OCI-LY3 (cell line): ENCODE results near the gene RNF166.

Source experiments
- H2AFZ ChIP-seq: fragments of 200-600, 300-600 bp; shearing (Covaris generic); 2 replicates; pipeline ENCODE4 v1.6.0; 2014; ENCODE audit warnings: antibody characterized with exemption, low read depth, low read length
- H3K27ac ChIP-seq: fragments of 200-600, 300-600 bp; sonication (generic); 2 replicates; pipeline ENCODE4 v1.5.1; 2014; ENCODE audit warnings: mild to moderate bottlenecking, low read length, moderate library complexity, mixed read lengths
- H3K27me3 ChIP-seq: fragments of 200-600, 300-600 bp; sonication (generic); 2 replicates; pipeline ENCODE4 v1.6.1; 2014; ENCODE audit warnings: low read depth, low read length, mixed read lengths
- H3K36me3 ChIP-seq: fragments of 200-600, 300-600 bp; sonication (generic); replicated peaks from 2 replicates; pipeline ENCODE3; 2014; ENCODE audit warnings: low read depth, low read length, mixed read lengths
- H3K4me1 ChIP-seq: fragments of 300-600, 200-600 bp; sonication (generic); 2 replicates; pipeline ENCODE4 v1.6.1; 2014; ENCODE audit warnings: low read length, mixed read lengths
- H3K4me2 ChIP-seq: fragments of 200-600, 300-600 bp; sonication (generic); 2 replicates; pipeline ENCODE4 v1.6.1; 2014; ENCODE audit warnings: low read length, mixed read lengths
- H3K4me3 ChIP-seq: fragments of 300-600, 200-600 bp; sonication (generic); 2 replicates; pipeline ENCODE4 v1.5.1; 2014; ENCODE audit warnings: antibody characterized with exemption, mild to moderate bottlenecking, low read length, moderate library complexity
- H3K79me2 ChIP-seq: fragments of 300-600, 200-600 bp; shearing (Covaris generic); 2 replicates; pipeline ENCODE4 v1.6.1; 2014; ENCODE audit warnings: mild to moderate bottlenecking, low read length, mixed read lengths
- H3K9ac ChIP-seq: fragments of 300-600, 200-600 bp; shearing (Covaris generic); 2 replicates; pipeline ENCODE4 v1.6.0; 2014; ENCODE audit warnings: mild to moderate bottlenecking, low read length, moderate library complexity
- H3K9me3 ChIP-seq: fragments of 200-600, 300-600 bp; shearing (Covaris generic); 2 replicates; pipeline ENCODE4 v1.6.1; 2014; ENCODE audit warnings: low read length, mixed read lengths; ENCODE audit not compliant: insufficient read depth
- H4K20me1 ChIP-seq: fragments of 200-600, 300-600 bp; sonication (generic); 2 replicates; pipeline ENCODE4 v1.6.1; 2016; ENCODE audit warnings: low read length, mixed read lengths; ENCODE audit not compliant: insufficient read depth
- EZH2phosphoT487 ChIP-seq: fragments of 200-600 bp; shearing (Covaris generic); IDR thresholded peaks from 2 replicates; pipeline ENCODE4 v1.6.1; 2018; ENCODE audit warnings: antibody characterized with exemption, mixed run types, low read depth
- TF ChIP-seq, protein P1 (sequence below): fragments of 200-600, 300-600 bp; sonication (generic); IDR thresholded peaks from 2 replicates; pipeline ENCODE4 v1.5.1; 2014; ENCODE audit warnings: antibody characterized with exemption, low read length, low read depth

RNF166 gene

DNA sequence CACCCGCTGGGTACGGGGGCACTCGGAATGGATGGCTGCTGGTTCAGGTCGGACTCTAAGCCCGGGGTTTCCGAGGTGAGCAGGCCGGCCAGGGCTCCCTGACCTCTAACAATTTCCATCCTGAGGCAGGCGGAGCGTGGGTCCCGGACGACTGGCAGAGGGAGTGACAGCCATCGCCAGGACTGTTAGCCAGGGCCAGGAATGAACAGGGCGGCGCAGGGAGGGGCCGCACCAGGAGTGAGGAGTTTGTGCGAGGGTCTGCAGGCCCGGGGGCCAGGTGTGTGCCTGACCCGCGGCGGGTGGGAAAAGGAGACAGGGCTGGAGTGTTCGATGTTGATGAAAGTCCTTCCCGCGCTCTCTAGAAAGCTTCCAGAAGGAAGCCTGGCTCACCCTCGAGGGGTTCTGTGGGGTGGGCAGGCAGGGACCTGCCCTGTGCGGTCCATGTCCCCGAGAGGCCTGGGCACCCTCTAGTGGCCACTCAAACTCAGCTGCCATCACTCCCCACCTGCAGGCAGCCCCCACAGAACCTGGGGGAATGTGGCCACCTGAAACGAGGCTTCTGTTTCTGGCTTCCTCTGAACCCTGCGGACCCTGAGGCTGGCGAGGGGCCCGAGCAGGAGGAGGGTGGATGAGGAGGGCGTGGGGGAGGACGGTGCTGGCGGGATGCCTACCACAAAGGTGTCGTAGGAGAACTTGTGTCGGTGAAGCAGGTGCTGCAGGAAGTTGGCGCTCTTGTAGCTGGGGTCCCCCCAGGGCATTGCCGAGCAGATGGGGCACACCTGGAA lies 8.2 kb downstream of the RNF166 start:
- TF ChIP-seq EZH2phosphoT487, result no peak
- TF ChIP-seq, protein P1, sequence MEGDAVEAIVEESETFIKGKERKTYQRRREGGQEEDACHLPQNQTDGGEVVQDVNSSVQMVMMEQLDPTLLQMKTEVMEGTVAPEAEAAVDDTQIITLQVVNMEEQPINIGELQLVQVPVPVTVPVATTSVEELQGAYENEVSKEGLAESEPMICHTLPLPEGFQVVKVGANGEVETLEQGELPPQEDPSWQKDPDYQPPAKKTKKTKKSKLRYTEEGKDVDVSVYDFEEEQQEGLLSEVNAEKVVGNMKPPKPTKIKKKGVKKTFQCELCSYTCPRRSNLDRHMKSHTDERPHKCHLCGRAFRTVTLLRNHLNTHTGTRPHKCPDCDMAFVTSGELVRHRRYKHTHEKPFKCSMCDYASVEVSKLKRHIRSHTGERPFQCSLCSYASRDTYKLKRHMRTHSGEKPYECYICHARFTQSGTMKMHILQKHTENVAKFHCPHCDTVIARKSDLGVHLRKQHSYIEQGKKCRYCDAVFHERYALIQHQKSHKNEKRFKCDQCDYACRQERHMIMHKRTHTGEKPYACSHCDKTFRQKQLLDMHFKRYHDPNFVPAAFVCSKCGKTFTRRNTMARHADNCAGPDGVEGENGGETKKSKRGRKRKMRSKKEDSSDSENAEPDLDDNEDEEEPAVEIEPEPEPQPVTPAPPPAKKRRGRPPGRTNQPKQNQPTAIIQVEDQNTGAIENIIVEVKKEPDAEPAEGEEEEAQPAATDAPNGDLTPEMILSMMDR, result peak; percentile 47
- Histone ChIP-seq H3K9me3 (no peaks in the 10 kb centered on the region), H3K4me3 (no peak overlapping the region), H3K4me1 (peaks cover 17% of the 10 kb centered on the region), H3K9ac (no peak overlapping the region), H4K20me1 (no peaks in the 10 kb centered on the region), H2AFZ (no peak overlapping the region), H3K27ac (no peak overlapping the region), H3K36me3 (peaks cover 14% of the 10 kb centered on the region), H3K79me2 (peaks cover 10% of the 10 kb centered on the region; the same call in 1 of the 2 replicates), H3K4me2 (no peak overlapping the region), H3K27me3 (no peaks in the 10 kb centered on the region)

DNA sequence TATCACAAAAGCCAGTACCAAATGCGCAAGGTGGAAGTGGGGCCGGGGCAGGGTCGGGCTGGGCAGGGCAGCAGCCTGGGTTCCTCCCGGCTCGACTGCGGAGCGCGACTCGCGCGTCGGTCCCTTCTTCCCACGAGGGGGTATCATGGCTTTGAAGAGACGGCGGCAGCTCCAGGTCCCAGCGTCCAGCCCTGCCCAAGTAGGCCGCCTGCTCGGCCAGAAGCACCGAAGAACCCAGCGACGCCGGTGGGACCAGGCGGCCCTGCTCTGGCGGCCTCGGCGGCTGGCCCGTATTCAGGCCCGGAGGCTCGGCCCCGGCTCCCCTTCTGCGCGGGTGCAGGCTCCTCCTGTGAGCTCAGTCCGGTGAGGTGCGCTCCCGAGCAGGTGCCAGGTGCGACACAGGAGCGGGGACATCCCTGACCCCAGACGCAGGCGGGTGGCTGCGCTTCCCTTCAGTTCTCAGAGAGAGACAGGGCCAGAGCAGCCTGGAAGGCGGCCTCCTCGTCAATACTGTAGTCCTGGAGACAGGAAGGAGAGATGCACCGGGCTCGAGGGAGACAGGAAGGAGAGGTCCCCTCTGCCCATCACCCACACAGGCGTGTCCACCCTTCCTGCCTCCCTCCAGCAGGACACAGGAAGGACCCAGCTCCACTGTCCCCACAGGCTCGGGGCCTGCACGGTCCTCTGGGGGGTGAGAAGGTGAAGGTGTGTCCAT lies 8.9 kb downstream of the RNF166 start:
- Histone ChIP-seq H3K79me2 (peaks cover 8% of the 10 kb centered on the region; the same call in 1 of the 2 replicates), H3K36me3 (peaks cover 14% of the 10 kb centered on the region), H3K27me3 (peaks cover 2% of the 10 kb centered on the region; the same call in 1 of the 2 replicates), H3K27ac (no peak overlapping the region), H3K9me3 (no peaks in the 10 kb centered on the region), H2AFZ (no peak overlapping the region), H4K20me1 (no peaks in the 10 kb centered on the region), H3K4me1 (peaks cover 18% of the 10 kb centered on the region), H3K9ac (no peak overlapping the region), H3K4me3 (no peak overlapping the region), H3K4me2 (no peak overlapping the region)
- TF ChIP-seq, protein P1, result no peak
- no peak for TF ChIP-seq EZH2phosphoT487

DNA sequence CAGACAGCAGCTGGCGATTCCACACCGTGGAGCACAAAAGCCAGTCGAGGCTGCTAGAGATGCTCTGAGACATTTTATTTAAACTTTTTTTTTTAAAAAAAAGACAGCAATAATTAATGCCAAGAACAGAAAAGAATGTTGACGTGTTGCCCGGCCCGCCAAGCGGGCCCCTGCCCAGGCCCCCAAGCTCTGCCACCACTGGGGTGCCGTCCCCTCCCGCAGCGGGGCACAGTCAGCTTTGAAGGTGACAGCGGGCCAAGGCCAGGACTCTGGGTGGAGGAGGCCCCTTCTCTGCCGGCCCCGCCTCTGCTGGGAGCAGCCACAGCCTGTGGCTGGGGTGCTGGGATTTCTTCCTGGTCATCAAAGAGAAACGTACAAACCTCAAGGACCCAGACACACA lies 9.8 kb downstream of the RNF166 start:
- H3K4me1 ChIP-seq, result peaks cover 18% of the 10 kb centered on the region
- H2AFZ ChIP-seq, result no peak overlapping the region
- no peak overlapping the region for H3K9ac ChIP-seq
- H3K27me3 ChIP-seq, result peaks cover 4% of the 10 kb centered on the region; the same call in 1 of the 2 replicates
- no peaks in the 10 kb centered on the region for H3K9me3 ChIP-seq
- H3K27ac ChIP-seq, result no peak overlapping the region
- H3K36me3 ChIP-seq, result peaks cover 11% of the 10 kb centered on the region
- H4K20me1 ChIP-seq, result no peaks in the 10 kb centered on the region
- H3K79me2 ChIP-seq, result peaks cover 3% of the 10 kb centered on the region; the same call in 1 of the 2 replicates
- no peak for TF ChIP-seq EZH2phosphoT487
- TF ChIP-seq, protein P1, result no peak
- H3K4me3 ChIP-seq, result no peak overlapping the region
- H3K4me2 ChIP-seq, result no peak overlapping the region

DNA sequence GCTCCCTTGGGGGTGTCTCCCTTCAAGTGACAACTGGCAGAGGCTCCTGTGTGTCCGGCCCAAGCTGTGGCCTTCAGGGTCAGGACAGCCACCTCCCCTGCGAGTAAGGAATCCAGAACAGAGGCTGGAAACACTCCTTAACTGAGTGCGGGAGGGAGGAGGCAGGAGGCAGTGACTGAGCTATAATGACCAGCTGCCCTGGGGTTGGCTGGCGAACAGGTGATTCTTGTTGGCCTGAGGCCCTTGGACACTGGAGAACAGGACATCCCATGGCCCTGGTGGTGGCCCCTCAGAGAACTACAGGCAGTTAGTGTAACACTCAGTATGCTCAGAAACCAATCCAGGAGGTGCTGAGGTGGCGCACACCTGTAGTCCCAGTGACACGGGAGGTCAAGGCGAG lies 10.5 kb downstream of the RNF166 start:
- Histone ChIP-seq H3K36me3 (peaks cover 11% of the 10 kb centered on the region), H3K4me2 (no peak overlapping the region), H4K20me1 (no peaks in the 10 kb centered on the region), H3K9ac (no peak overlapping the region), H3K4me1 (peaks cover 12% of the 10 kb centered on the region), H2AFZ (no peak overlapping the region), H3K27ac (no peak overlapping the region), H3K9me3 (no peaks in the 10 kb centered on the region), H3K4me3 (no peak overlapping the region), H3K27me3 (peaks cover 4% of the 10 kb centered on the region; the same call in 1 of the 2 replicates), H3K79me2 (no peaks in the 10 kb centered on the region)
- TF ChIP-seq, protein P1, result no peak
- TF ChIP-seq EZH2phosphoT487, result no peak
